ENCODE measurements around the gene RCAN1.

Gene RCAN1

GRCh38 chr21:34511181-34511580 lies 103.7 kb downstream of the RCAN1 start:
- TF ChIP-seq CTCF (conservative IDR thresholded peaks at IDR 0.05): no peak
- no peak overlapping the region for H3K27ac ChIP-seq

GRCh38 chr21:34510148-34511142 lies 104.5 kb downstream of the RCAN1 start:
- no peak overlapping the region for H3K27ac ChIP-seq
- no peak; the same call in 1 of the 2 replicates for TF ChIP-seq CTCF (conservative IDR thresholded peaks at IDR 0.05)

- no peak; the same call in 1 of the 2 replicates for TF ChIP-seq CTCF (conservative IDR thresholded peaks at IDR 0.05)
- H3K27ac ChIP-seq: no peak overlapping the region
Measured at GRCh38 chr21:34509151-34509550, 105.8 kb downstream of the RCAN1 start.

- TF ChIP-seq CTCF (conservative IDR thresholded peaks at IDR 0.05): no peak
- H3K27ac ChIP-seq: no peak overlapping the region
Measured at GRCh38 chr21:34504595-34504994, 110.3 kb downstream of the RCAN1 start.

GRCh38 chr21:34502480-34503106 lies 112.3 kb downstream of the RCAN1 start:
- TF ChIP-seq CTCF (conservative IDR thresholded peaks at IDR 0.05): no peak
- no peak overlapping the region for H3K27ac ChIP-seq

GRCh38 chr21:34501716-34502115 lies 113.2 kb downstream of the RCAN1 start:
- H3K27ac ChIP-seq: no peak overlapping the region
- TF ChIP-seq CTCF (conservative IDR thresholded peaks at IDR 0.05): no peak

- H3K27ac ChIP-seq: no peak overlapping the region
- TF ChIP-seq CTCF (conservative IDR thresholded peaks at IDR 0.05): no peak
Measured at GRCh38 chr21:34500191-34500590, 114.7 kb downstream of the RCAN1 start.

All from VCaP (cell line).